NCI-H748 treated with DMSO at 0.1 percent for 48 hours (cell line): ENCODE data around the gene MCCD1.

ENCODE experiments used
- DNase-seq: peaks from one replicate; lab custom pipeline; 2025; lab: John Stamatoyannopoulos, UW

The MCCD1 gene

GRCh38 chr6:31513456-31514165, 15.2 kb upstream of the MCCD1 start:
- DNase-seq = no peak

GRCh38 chr6:31521835-31522234, 6.9 kb upstream of the MCCD1 start:
- DNase-seq = no peak

- DNase-seq = no peak
These were observed 3.2 kb upstream of the MCCD1 start for GRCh38 chr6:31525553-31525931.

- no peak for DNase-seq
These were observed 2.7 kb upstream of the MCCD1 start for GRCh38 chr6:31525932-31526591.

- DNase-seq = no peak
These were observed 420 bp upstream of the MCCD1 start for GRCh38 chr6:31528307-31528777.

GRCh38 chr6:31529329-31530150, 778 bp downstream of the MCCD1 start:
- DNase-seq = no peak

GRCh38 chr6:31530659-31531058, 1.9 kb downstream of the MCCD1 start:
- no peak for DNase-seq

- DNase-seq = no peak
These were observed 2.4 kb downstream of the MCCD1 start for GRCh38 chr6:31531162-31531561.

GRCh38 chr6:31531771-31532643, 3.2 kb downstream of the MCCD1 start:
- no peak for DNase-seq

- DNase-seq = no peak
These were observed 4.1 kb downstream of the MCCD1 start for GRCh38 chr6:31532644-31533454.

GRCh38 chr6:31533455-31533841, 4.7 kb downstream of the MCCD1 start:
- no peak for DNase-seq

GRCh38 chr6:31534011-31534410, 5.2 kb downstream of the MCCD1 start:
- DNase-seq = no peak

GRCh38 chr6:31534521-31535040, 5.8 kb downstream of the MCCD1 start:
- DNase-seq = no peak

- DNase-seq = no peak
These were observed 7.0 kb downstream of the MCCD1 start for GRCh38 chr6:31535538-31536324.

- DNase-seq = no peak
These were observed 10.1 kb downstream of the MCCD1 start for GRCh38 chr6:31538805-31539400.

GRCh38 chr6:31540640-31541039, 11.9 kb downstream of the MCCD1 start:
- no peak for DNase-seq

GRCh38 chr6:31541059-31541657, 12.4 kb downstream of the MCCD1 start:
- DNase-seq = peak; percentile 62

GRCh38 chr6:31541658-31542521, 13.1 kb downstream of the MCCD1 start, which contains the start of gene DDX39B:
DDX39B (minus strand) TSS chr6:31542003; CDS start chr6:31540532, 1,471 bp downstream.
- peak; percentile 98 for DNase-seq
